Right kidney (tissue), 1 donor: Measurements from ENCODE around the gene EIF2B5.

Experiments
- DNase-seq: peaks from one replicate; pipeline ENCODE4 v3.0.0-alpha.2; 2016

EIF2B5 gene

DNA sequence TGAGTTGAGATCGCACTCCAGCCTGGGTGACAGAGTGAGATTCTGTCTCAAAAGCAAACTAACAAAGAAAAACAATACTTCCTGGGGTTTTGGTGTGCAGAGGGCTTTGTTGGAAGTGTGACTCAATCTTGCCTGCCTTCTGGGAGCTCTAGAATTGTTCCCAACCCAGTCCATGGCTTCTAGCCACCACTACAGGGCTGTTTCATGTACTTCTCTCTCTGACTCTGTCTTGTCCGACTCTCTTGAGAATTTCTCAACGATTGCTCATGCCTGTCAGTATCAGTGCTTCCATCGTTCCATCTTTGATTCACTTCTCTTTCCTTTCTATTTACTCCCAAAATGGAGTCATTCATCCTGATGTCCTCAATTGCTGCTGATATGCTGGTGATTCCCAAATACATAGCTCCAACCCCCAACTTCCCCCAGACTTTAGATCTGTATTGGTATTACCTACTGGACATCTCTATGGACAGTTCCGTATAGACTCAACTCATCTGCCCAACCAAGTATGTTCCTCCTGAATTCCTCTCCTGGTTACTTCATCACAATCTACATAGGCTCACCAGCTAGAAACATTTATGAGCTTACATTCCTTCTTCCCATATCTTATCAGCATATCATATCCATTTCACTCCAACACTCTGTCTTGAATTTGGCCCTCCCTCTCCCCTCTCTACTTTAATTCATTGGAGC lies 37.7 kb downstream of the EIF2B5 start:
- no peak for DNase-seq

DNA sequence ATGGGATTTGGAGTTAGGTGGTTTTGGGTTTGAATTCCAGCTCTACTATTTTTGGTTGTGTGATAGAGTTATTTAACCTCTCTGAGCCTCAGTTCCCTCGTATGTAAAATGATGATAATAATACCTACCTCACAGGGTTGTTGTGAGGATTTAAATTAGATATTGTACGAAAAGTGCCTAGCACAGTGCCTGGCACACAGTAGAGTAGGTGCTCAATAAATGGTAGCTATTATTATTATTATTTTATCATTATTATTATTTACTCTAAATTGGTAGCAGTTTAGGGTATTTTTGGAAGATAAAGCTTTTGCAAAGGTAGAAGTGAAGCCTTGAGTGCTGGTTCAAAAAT lies 38.2 kb downstream of the EIF2B5 start:
- DNase-seq = no peak

DNA sequence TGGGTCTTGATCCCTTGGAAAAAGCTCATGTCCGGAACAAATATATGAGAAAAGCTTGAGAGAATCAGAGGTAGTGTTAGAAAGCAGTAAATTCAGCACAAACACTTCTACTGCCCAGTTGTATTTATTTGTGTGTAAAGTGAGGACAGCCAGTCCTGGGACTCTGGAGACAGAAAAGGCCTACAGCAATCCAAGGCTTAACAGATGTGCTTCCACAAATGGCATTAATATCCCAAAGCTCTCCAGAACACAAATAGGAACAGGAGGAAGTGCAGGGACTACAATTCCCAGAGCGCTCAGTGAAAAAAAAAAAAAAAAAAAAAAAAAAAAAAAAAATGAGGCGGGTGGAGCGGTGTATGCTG lies 39.1 kb downstream of the EIF2B5 start:
- DNase-seq = no peak

DNA sequence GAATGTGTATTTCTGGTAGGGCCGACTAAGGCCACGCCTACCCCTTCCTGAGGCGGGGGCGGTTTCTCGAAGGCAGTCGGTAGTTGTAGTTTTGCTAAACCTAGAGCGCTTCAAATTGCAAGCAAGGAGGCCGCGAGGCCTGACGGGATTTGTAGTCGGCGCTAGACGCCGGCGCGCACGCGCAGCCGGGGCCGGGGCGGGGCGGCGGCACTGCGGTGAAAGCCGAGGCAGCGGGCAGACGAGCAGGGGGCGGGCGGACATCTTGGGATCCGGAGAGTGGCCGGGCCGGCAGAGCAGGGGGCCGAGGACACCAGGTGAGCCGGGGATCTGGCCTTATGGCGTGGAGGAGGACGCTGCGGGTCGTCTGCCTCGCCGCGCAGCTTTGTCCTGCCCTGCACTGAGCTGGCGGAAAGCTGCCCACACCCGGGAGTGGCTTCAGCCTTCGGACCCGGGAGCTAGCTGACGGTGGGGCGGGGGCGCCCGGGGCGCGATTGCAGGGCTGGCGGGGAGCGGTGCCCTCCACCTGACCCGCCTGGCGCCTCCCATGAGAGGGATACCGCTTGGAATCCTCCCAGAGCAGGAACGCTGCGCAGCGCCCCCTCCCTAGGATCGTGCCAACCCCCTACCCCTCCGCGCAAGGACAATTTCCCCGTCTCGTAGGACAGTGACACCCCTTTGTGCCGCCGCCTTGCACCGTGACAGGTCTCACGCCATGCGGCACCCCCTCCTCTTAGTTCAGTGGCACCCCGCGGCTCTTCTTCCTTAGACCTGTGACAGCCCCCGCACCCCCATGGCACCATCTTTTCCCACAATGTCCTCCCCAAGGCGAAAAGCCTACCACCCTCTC lies 39.7 kb downstream of the EIF2B5 start, which contains the start of gene AP2M1:
Gene AP2M1, plus strand, starts transcription at position 210 of the 847 bp plus-strand sequence. CDS start 2,139 bp downstream, outside the sequence.
- DNase-seq = peak; percentile 91

DNA sequence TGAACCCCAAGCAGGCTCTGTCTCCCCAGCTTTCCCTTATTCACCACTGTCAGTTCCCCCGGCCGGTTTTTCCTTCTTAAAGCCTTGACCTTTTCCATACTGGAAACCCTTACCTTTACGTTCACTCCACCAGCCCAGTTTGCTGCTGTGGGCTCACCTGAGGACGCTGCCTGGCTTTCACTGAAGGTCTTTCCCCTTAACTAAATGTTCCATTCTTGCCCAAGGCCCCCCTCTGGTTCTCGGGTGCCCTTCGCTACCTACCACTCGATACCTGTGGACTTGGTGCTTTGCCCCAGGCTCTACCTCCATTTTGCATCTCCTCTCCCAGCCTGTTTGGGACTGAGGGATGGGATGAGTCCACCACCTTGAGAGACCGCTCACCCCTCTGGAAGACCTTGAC lies 40.3 kb downstream of the EIF2B5 start:
- DNase-seq = no peak

DNA sequence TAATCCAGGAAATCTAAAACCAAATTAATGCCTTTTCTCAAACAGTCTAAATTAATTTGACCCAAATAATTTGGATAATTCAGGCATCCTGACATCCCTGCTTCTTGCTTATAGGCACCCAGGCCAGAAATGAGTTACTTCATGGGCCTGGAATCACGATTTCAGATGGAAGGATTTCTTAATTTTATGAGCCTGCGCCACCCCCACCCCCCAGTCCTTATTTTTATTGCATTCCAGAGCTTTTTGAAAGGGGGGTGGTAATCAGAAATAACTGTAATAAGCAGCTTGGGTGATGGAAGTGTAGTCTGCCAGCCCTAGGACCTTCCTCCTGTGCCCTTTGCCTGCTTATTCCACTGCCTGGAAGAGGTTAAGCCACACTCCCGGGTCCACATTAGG lies 40.8 kb downstream of the EIF2B5 start:
- DNase-seq = no peak

DNA sequence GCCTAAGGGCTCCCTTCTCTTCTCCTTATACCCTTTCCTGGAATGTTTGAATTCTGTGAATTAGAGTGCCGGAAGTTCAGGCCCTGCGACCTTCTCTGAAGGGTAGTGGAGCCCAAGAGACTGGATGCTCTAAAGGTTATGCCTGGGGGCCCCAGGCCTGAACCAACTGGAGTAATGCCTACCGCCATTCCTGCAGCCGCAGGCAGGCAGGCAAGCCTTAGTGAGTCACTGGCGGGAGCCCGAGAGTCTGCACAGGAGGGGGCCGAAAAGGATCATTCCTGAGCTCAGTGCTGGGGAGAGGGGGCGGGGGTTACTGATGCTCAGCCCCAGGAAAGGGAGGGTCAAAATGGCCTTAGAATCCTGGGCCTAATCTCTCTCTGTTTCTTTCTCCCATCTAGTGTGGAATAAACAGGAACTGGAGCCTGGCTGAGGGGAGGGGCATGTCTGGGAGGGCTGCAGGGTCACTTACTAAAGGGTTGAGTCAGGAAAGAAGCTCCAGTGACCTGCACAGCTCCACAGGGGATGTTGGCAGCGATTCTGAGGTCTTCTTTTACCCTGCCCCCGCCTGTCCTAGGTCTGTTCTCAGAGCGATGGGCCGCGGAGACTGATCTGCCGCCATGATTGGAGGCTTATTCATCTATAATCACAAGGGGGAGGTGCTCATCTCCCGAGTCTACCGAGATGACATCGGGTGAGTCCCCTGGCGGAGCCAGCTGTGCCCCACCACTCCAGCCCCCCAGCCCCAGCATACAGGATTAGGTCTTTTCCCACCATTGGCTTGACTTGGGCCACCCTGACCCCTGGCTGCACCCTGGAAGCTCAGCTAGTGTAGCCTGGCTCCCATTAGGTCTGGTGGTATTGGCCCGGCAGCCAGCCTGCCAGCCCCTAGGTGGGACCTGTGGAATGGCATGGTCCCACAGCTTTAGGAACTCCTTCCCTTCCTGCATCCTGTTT lies 41.5 kb downstream of the EIF2B5 start:
- peak; percentile 39 for DNase-seq

DNA sequence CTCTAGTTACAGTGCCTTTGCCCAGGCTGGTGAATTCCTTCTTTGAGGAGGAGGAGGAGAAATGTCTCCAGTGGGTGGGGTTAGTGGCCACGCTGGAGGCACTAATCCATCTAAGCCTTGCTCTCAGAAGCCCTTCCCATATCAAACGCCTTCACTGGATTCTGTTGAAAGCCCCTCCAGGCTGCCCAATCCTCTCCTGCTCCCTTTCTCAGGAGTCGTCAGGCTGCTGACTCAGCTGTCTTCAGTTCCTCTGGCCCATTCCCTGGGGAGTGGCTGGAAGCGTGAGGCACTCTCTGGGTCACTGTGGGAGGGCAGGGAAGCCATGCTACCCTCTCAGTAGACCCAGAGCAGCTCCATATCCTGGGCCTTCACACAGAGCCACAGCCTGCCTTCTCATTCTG lies 42.2 kb downstream of the EIF2B5 start:
- no peak for DNase-seq

DNA sequence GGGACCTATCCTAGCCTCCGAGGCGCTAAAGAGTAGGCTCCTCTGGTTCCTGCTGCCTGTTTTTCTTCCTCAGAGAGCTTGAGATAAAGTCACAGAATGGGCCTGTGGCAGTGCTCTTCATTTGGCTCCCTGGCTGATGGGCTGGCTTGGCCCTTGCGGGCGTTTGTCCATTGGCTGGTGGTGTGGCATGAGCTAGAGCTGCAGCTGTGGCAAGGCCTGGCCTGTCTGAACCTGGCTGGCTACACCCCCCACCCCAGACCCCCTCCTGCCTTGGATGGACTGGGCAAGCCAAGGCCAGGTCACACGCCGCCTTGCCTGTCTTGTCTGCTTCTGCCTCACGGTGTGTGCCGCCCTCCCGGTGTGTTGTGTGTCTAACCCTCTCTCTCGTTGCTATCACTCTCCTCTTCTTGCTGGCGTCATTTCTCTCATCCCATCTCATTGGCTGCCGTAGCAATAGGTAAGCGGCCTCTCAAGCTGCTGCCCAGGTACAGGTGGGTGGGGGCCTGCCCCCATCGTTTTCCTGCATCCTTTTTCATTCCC lies 42.7 kb downstream of the EIF2B5 start:
- no peak for DNase-seq

DNA sequence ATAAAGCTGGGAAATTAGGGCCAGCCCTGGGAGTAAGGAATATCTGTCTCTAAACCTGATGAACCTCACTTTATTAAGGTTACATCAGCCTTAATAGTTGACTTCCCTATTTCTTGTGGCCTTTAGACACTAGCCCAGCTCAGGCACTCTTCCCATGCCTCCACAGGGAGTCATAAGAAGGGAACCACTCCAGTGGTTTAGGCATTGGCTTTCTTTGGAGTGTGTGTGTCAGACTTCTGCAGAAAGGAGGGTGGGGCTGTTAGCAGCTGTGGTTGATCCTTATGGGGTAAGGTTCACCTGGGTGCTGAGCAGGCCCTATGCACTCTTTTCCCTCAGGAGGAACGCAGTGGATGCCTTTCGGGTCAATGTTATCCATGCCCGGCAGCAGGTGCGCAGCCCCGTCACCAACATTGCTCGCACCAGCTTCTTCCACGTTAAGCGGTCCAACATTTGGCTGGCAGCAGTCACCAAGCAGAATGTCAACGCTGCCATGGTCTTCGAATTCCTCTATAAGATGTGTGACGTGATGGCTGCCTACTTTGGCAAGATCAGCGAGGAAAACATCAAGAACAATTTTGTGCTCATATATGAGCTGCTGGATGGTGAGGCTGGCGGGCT lies 43.5 kb downstream of the EIF2B5 start:
- DNase-seq = no peak

DNA sequence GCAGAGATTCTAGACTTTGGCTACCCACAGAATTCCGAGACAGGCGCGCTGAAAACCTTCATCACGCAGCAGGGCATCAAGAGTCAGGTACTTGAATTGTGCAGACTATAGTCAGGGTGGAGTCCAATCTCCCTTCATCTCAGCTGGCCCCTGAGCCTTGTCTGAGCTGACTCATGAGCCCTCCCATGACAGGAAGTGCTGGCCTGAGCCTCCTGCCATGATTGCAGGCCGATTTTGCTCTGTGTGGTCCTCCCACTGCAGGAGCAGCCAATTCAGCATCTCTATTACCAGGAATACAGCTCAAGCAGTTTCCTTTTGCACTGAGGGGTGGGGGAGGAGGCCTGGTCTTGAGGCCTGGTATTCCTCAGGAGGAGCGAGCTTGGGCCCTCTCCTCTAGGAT lies 45.0 kb downstream of the EIF2B5 start:
- DNase-seq = no peak

DNA sequence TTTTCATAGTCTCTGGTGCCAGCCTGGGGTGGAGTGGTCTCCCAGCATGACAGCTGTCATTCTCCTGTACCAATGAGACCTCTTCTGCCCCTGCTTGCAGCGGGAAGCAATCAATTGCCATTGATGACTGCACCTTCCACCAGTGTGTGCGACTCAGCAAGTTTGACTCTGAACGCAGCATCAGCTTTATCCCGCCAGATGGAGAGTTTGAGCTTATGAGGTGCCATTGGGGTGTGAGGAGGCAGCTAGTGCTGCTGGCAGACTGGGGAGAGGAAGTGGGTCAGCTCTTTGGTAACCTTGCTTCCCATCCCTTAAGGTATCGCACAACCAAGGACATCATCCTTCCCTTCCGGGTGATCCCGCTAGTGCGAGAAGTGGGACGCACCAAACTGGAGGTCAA lies 46.4 kb downstream of the EIF2B5 start:
- DNase-seq = no peak

DNA sequence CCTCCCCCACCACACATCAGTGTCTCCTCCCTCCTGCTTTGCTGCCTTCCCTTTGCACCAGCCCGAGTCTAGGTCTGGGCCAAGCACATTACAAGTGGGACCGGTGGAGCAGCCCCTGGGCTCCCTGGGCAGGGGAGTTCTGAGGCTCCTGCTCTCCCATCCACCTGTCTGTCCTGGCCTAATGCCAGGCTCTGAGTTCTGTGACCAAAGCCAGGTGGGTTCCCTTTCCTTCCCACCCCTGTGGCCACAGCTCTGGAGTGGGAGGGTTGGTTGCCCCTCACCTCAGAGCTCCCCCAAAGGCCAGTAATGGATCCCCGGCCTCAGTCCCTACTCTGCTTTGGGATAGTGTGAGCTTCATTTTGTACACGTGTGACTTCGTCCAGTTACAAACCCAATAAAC lies 48.5 kb downstream of the EIF2B5 start:
- no peak for DNase-seq

DNA sequence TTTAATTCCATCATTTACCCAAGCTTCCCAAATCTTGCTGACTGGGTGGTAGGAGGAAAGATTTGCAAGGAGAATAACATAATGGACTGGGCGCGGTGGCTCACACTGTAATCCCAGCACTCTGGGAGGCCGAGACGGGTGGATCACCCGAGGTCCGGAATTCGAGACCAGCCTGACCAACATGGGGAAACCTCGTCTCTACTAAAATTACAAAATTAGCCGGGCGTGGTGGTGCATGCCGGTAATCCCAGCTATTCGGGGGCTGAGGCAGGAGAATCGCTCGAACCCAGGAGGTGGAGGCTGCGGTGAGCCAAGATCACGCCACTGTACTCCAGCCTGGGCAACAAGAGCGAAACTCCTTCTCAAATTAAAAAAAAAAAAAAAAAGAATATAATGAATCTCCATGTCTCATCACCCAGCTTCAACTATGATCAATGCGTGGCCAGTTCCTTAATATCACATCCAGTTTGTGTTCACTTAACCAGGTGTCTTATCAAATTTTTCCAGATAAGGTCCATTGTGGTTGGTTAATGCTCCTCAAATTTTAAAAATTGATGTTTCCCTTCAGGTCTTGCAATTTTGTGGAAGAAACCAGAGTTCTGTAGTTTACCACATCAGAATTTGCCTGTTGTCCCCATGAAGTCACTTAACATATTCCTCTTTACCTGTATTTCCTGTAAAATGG lies 49.5 kb downstream of the EIF2B5 start:
- no peak for DNase-seq

DNA sequence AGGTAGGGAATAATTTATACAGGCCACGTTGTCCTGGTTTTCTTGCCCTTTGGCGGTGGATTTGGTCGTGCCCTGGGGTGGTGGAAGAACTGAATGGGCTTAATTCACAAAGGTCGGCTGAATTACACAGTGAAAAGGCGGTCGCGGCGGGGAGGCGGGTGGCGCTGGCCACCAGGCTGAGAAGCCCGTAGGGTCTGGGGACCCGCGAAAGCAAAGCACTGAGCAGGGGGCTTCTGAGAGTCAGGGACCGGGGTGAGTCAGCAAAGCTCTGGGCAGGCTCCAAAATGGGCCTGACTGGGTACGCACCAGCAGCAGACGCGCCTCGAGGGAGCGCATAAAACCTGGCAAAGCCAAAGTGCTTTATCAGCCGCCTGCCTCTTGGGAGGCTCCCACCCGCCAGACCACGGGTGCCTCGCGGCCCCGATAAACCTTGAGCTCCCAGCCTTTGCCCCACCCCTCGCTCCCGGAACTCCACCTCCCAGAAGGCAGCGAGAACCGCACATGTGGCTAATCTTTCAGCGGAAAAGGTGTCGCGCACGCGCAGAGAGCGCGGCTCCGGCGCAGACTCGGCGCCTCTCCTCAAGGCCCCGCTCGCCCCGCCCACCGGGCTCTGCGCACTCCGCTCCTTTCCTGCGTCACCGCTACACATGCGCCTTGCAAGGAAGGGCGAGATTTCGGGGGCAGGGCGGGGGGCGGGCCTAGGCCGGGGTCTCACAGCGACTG lies 50.5 kb downstream of the EIF2B5 start:
- DNase-seq = peak; percentile 92

DNA sequence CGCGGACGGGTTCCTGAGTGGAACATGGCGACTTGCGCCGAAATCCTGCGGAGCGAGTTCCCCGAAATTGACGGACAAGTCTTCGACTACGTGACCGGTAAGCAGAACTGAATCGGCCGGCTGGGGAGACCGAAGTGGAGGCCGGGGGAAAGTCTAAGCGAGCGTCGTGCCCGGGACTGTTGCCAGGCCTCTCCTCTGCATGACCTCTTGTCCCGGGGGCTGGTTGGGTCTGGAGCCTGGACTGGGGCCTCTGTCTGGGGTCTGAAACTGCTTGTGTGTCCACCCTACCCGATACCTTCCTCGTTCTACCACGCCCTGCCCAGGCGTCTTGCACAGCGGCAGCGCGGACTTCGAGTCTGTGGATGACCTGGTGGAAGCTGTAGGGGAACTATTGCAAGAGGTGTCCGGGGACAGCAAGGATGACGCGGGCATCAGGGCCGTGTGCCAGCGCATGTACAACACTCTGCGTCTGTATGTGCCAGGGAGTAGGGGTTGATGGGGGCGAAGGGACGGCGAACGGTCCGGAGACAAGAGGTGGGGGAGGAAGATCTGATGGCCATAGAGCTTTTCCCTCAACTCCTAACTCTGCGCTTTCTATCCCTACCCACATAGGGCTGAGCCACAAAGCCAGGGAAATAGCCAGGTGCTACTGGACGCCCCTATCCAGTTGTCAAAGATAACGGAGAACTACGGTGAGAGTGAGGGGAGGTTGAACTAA lies 51.2 kb downstream of the EIF2B5 start, which contains the start of gene ABCF3:
Gene ABCF3, plus strand, starts transcription at position 16 of the 718 bp plus-strand sequence. Its CDS starts 9 bp downstream, at position 25.
- DNase-seq = peak; percentile 82

DNA sequence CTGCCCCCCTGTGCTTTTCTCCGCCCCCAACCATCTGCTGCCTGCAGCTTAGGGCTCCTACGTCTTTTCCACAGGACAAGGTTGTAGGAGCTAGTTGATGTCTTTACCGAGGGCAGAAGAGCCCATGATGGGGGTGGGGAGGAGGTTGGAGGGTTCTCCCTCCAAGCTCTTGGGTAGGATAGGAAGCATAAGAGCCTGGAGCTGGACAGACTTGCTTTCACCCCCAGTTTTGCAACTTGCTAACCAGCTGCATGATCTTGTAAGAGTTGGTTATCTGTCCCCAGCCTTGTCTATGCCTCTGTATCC lies 51.7 kb downstream of the EIF2B5 start:
- no peak for DNase-seq

DNA sequence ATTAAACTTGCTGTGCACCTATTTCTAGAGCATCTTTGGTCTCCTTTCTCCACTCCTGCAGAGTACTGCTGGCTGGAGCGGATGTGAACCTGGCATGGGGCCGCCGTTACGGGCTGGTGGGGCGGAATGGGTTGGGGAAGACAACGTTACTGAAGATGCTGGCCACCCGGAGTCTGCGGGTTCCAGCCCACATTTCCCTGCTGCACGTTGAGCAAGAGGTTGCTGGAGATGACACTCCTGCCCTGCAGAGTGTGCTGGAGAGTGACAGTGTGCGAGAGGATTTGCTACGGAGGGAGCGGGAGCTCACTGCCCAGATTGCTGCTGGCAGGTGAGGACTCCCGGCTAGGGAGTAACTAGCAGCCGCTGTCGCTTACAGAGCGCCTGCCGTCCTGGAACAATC lies 52.9 kb downstream of the EIF2B5 start:
- DNase-seq = no peak

DNA sequence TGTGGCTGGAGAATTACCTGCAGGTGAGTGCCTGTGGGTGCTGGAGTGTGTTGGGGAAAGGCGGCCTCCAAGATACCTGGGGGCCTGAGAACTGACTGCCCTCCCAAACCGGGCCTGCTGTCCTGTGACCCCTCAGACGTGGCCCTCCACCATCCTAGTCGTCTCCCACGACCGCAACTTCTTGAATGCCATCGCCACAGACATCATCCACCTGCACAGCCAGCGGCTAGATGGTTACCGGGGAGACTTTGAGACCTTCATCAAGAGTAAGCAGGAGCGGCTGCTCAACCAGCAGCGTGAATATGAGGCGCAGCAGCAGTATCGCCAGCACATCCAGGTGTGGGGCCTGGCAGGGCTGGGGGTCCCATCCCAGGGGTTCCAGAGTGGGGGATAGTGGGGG lies 54.3 kb downstream of the EIF2B5 start:
- DNase-seq = no peak

DNA sequence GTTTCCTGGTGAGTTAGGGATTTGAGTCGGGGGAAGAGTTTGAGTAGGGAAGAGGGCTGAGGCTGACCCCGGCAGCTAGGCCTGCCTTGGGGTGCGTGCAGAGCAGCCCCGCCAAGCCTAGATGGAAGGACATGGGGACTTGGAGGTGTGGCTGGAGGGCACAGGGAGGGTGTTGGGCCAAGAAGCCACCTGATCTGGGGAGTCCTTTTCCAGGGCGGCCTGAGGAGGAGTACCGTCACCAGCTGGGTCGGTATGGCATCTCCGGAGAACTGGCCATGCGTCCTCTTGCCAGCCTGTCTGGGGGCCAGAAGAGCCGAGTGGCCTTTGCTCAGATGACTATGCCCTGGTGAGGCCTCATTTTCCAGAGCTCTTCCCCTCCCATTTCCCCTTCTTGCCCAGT lies 57.7 kb downstream of the EIF2B5 start:
- no peak for DNase-seq
